SH-SY5Y (cell line): ENCODE measurements around the gene LCNL1.

ENCODE experiments used
- GATA2 ChIP-seq: IDR thresholded peaks from 2 replicates; pipeline ENCODE4 v1.6.1; 2011; ENCODE audit warnings: mild to moderate bottlenecking, low read depth, low read length
- GATA3 ChIP-seq: IDR thresholded peaks from 2 replicates; pipeline ENCODE4 v1.6.1; 2011; ENCODE audit warnings: low read depth, mild to moderate bottlenecking, low read length, moderate library complexity

GRCh38 chr9:137002646-137003041 is 19.9 kb downstream of the LCNL1 start:
- no peak for TF ChIP-seq GATA3
- no peak for TF ChIP-seq GATA2
